GM21526 (cell line): ENCODE measurements around the gene FRAS1.
"Not testable (repeated sequence)": the region's sequence is repeated elsewhere in the genome, so short reads cannot be mapped to it uniquely, and the experiment has no call there.

Experiments
- ATAC-seq: cut with Tn5 transposase; IDR thresholded peaks from one replicate; pipeline ENCODE4 v1.9.1; 2021; ENCODE audit warnings: moderate library complexity; ENCODE audit not compliant: unreplicated experiment, low FRiP score

FRAS1 gene

GRCh38 chr4:78162821-78163220 is 105.7 kb downstream of the FRAS1 start:
- no peak for ATAC-seq

- ATAC-seq = no peak
Observed at GRCh38 chr4:78165758-78166157, 108.6 kb downstream of the FRAS1 start.

GRCh38 chr4:78166622-78167021 is 109.5 kb downstream of the FRAS1 start:
- ATAC-seq = no peak

GRCh38 chr4:78167510-78167909 is 110.4 kb downstream of the FRAS1 start:
- ATAC-seq = no peak

GRCh38 chr4:78168029-78168428 is 110.9 kb downstream of the FRAS1 start:
- ATAC-seq = no peak

- ATAC-seq = no peak
Observed at GRCh38 chr4:78169728-78170127, 112.6 kb downstream of the FRAS1 start.

GRCh38 chr4:78171482-78171881 is 114.4 kb downstream of the FRAS1 start:
- no peak for ATAC-seq

- no peak for ATAC-seq
Observed at GRCh38 chr4:78174891-78175290, 117.8 kb downstream of the FRAS1 start.

GRCh38 chr4:78179196-78179595 is 122.1 kb downstream of the FRAS1 start:
- ATAC-seq = no peak

- ATAC-seq = not testable (repeated sequence)
Observed at GRCh38 chr4:78181681-78182234, 124.6 kb downstream of the FRAS1 start.

- ATAC-seq = no peak
Observed at GRCh38 chr4:78184584-78184983, 127.5 kb downstream of the FRAS1 start.

GRCh38 chr4:78185117-78185516 is 128.0 kb downstream of the FRAS1 start:
- ATAC-seq = no peak

GRCh38 chr4:78186597-78187543 is 129.7 kb downstream of the FRAS1 start:
- no peak for ATAC-seq

- no peak for ATAC-seq
Observed at GRCh38 chr4:78190068-78190467, 132.9 kb downstream of the FRAS1 start.

- no peak for ATAC-seq
Observed at GRCh38 chr4:78190595-78190994, 133.5 kb downstream of the FRAS1 start.

- no peak for ATAC-seq
Observed at GRCh38 chr4:78197947-78198346, 140.8 kb downstream of the FRAS1 start.

GRCh38 chr4:78199984-78200383 is 142.9 kb downstream of the FRAS1 start:
- ATAC-seq = no peak

- no peak for ATAC-seq
Observed at GRCh38 chr4:78200949-78201348, 143.8 kb downstream of the FRAS1 start.

- ATAC-seq = no peak
Observed at GRCh38 chr4:78204176-78204575, 147.1 kb downstream of the FRAS1 start.

- ATAC-seq = no peak
Observed at GRCh38 chr4:78205591-78205990, 148.5 kb downstream of the FRAS1 start.

GRCh38 chr4:78207541-78207940 is 150.4 kb downstream of the FRAS1 start:
- no peak for ATAC-seq

- ATAC-seq = no peak
Observed at GRCh38 chr4:78207951-78208350, 150.8 kb downstream of the FRAS1 start.
